ENCODE data around the gene DAB2IP.

DNA sequence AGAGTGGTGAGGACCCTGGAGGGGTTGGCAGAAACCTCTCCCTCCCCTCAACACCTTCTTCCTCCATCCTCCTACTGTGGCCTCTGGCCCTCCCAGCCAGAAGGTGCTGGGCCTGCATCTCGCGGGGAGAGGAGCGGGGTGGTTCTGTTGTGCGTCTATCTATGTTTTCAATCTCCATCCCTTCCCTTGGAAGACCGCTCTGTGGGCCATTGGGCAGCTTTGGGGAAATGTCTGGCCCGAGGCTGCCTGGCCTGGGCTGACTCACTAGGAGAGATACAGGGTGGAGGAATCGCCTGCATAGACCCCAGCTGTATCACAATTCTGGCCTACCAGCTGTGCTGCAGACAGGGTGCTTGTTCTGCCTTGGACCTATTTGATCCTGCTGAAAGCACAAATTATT lies 48.4 kb upstream of the DAB2IP start:
- no peak for TF ChIP-seq MAZ (IDR thresholded peaks at IDR 0.05; ENCODE audit: borderline replicate concordance, low read depth, low read length)
- TF ChIP-seq, protein P1, sequence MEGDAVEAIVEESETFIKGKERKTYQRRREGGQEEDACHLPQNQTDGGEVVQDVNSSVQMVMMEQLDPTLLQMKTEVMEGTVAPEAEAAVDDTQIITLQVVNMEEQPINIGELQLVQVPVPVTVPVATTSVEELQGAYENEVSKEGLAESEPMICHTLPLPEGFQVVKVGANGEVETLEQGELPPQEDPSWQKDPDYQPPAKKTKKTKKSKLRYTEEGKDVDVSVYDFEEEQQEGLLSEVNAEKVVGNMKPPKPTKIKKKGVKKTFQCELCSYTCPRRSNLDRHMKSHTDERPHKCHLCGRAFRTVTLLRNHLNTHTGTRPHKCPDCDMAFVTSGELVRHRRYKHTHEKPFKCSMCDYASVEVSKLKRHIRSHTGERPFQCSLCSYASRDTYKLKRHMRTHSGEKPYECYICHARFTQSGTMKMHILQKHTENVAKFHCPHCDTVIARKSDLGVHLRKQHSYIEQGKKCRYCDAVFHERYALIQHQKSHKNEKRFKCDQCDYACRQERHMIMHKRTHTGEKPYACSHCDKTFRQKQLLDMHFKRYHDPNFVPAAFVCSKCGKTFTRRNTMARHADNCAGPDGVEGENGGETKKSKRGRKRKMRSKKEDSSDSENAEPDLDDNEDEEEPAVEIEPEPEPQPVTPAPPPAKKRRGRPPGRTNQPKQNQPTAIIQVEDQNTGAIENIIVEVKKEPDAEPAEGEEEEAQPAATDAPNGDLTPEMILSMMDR (conservative IDR thresholded peaks at IDR 0.05; ENCODE audit: low read depth, low read length), result no peak
- TF ChIP-seq RFX5 (IDR thresholded peaks at IDR 0.05; ENCODE audit: low read depth, low read length), result no peak
- no peak for TF ChIP-seq CEBPB (IDR thresholded peaks at IDR 0.05; ENCODE audit: low read depth, low read length)
- no peak for TF ChIP-seq POLR2A (IDR thresholded peaks at IDR 0.05; ENCODE audit: low read depth, low read length)
- no peak for TF ChIP-seq RAD21 (IDR thresholded peaks at IDR 0.05; ENCODE audit: low read length)
- no peak for TF ChIP-seq CHD1 (IDR thresholded peaks at IDR 0.05; ENCODE audit: low read depth, low read length)
- TF ChIP-seq BHLHE40 (IDR thresholded peaks at IDR 0.05; ENCODE audit: low read depth, low read length), result no peak
- TF ChIP-seq USF2 (IDR thresholded peaks at IDR 0.05; ENCODE audit: low read depth, low read length), result no peak
